ENCODE data around the gene CDK5R2. TPM values are rescaled to one million over a fixed set of nuclear protein-coding genes. Genes with fewer than 3 reads are reported as not detected.
A peak's percentile ranks its signal among the peaks of the same experiment; 100 is the strongest.

CDK5R2 gene
- polyA plus RNA-seq = 0.03 TPM in 2 of 3 replicates, not detected in the other
- polyA plus RNA-seq (2011; ENCODE audit: low read depth) = not detected
- polyA plus RNA-seq (2011; cell fraction: cytosol; rRNA removed) = 0.04 and 0.08 TPM in 2 replicates
- polyA plus RNA-seq (2011; cell fraction: nucleus; rRNA removed) = 0.08 and 0.12 TPM in 2 replicates
- 0.08 TPM in 1 of 2 replicates, not detected in the other for polyA plus RNA-seq (2012; ENCODE audit: low replicate concordance)
- 0.30 TPM in 1 of 3 replicates, not detected in the others for polyA minus RNA-seq
- polyA minus RNA-seq (2011; cell fraction: cytosol; rRNA and poly(A)+ RNA removed) = not detected
- polyA minus RNA-seq (2011; cell fraction: nucleus; rRNA and poly(A)+ RNA removed) = not detected in 2 replicates

DNA sequence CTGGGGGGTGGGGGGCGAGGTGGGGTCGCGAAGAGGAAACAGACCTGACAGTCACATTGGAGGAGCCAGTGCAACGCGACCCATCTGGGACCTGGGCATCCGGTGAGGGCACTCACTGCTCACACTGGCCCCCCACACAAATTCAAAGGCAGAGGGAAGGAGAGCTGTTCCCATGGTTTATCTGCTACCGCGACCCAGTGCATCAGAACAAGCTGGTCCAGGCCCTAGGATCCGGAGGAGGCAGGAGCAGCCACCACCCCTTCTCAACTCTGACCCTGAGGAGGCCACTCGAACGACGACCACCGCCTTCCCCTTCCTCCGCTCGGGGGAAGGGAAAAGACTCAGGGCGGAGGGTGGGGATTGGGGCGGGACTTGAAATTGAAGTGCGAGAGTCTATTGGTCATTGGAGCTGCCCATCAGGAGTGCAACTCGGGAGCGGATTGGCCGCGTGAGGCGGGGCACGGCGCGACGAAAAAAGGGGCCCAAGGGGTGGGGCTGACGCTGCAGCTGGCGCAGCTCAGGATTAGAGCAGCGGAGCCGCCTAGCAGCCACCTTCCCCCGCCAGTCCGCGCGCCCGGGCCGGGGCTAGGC, at the start of gene CDK5R2:
Gene CDK5R2 (plus strand): TSS at position 526 of the 591 bp plus-strand sequence. CDS start 155 bp downstream, outside the sequence.
- H3K27ac ChIP-seq (ENCODE audit: control insufficient read depth, insufficient read depth, low read length) = no peak within 1 kb of the TSS
- H3K9ac ChIP-seq (ENCODE audit: control insufficient read depth, extremely low read depth, insufficient read depth, low read length) = no peak within 1 kb of the TSS
- no peaks in the 10 kb centered on the region for H3K36me3 ChIP-seq (ENCODE audit: control insufficient read depth in 2 of 2, extremely low read depth in 1 of 2, insufficient read depth in 2 of 2, low read length in 2 of 2)
- FAIRE-seq (no peak), DNase-seq (ENCODE audit: low read depth, low spot score) (peak; percentile 23)
- peak within 1 kb of the TSS; percentile 41 for H3K4me2 ChIP-seq (ENCODE audit: control insufficient read depth, extremely low read depth, insufficient read depth, low read depth, low read length)
- peaks cover 8% of the 10 kb centered on the region for H3K4me1 ChIP-seq (ENCODE audit: control insufficient read depth, extremely low read depth, insufficient read depth, low read length)
- no peaks in the 10 kb centered on the region for H3K9me3 ChIP-seq (ENCODE audit: control insufficient read depth, low read depth, low read length)
- no peaks in the 10 kb centered on the region for H3K79me2 ChIP-seq (ENCODE audit: control insufficient read depth, insufficient read depth, low read length)
- H4K20me1 ChIP-seq (ENCODE audit: control insufficient read depth, extremely low read depth, insufficient read depth, low read length) = peaks cover 8% of the 10 kb centered on the region
- no peaks in the 10 kb centered on the region for H3K9me1 ChIP-seq (ENCODE audit: control insufficient read depth, extremely low read depth, insufficient read depth, low read length)
- dilution Hi-C loops (cut with MboI; ENCODE audit: extremely low pct_ligation_motif_present, low sequenced_read_pairs) = loop anchor here (5.0 kb wide), 1 partner anchor 37 kb away; no protein-coding TSS in a partner anchor
- H3K27me3 ChIP-seq (ENCODE audit: control insufficient read depth, extremely low read depth, insufficient read depth, low read length) = peaks cover 62% of the 10 kb centered on the region
- H2AFZ ChIP-seq (ENCODE audit: control insufficient read depth, low read length) = no peak within 1 kb of the TSS
- H3K4me3 ChIP-seq (ENCODE audit: control insufficient read depth in 2 of 3, extremely low read depth in 1 of 3, insufficient read depth in 2 of 3, low read depth in 1 of 3, low read length in 3 of 3) = peak within 1 kb of the TSS; percentile 37 to 54 (median 37)
- TF ChIP-seq, protein P1, sequence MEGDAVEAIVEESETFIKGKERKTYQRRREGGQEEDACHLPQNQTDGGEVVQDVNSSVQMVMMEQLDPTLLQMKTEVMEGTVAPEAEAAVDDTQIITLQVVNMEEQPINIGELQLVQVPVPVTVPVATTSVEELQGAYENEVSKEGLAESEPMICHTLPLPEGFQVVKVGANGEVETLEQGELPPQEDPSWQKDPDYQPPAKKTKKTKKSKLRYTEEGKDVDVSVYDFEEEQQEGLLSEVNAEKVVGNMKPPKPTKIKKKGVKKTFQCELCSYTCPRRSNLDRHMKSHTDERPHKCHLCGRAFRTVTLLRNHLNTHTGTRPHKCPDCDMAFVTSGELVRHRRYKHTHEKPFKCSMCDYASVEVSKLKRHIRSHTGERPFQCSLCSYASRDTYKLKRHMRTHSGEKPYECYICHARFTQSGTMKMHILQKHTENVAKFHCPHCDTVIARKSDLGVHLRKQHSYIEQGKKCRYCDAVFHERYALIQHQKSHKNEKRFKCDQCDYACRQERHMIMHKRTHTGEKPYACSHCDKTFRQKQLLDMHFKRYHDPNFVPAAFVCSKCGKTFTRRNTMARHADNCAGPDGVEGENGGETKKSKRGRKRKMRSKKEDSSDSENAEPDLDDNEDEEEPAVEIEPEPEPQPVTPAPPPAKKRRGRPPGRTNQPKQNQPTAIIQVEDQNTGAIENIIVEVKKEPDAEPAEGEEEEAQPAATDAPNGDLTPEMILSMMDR (optimal IDR thresholded peaks at IDR 0.05 in 1 of 3, IDR thresholded peaks at IDR 0.05 in 1 of 3, conservative IDR thresholded peaks at IDR 0.05 in 1 of 3; ENCODE audit: extremely low read depth in 1 of 3, insufficient read depth in 2 of 3, low read length in 3 of 3) = no peak
- TF ChIP-seq EZH2 (IDR thresholded peaks at IDR 0.05; ENCODE audit: low read length) = no peak

DNA sequence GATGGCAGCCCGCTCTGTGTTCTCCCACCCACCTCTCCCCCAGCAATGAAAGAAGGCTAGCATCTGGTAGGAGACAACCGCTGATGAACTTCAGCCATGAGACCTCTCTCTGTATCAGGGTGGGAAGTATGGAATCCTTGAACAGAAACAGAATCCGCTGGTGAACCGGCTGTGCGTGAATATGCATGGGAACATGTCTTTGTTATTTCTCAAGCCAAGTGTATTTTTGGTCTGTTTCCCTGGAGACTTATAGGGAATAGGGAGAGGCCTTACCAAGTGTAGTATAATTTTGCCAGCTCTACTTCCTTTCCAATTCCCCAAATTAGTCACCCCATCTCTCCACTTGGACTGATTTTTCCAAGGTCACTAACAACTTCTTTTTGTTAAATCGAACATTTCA, 48.7 kb upstream of the CDK5R2 start:
- TF ChIP-seq, protein P1 (optimal IDR thresholded peaks at IDR 0.05 in 1 of 3, IDR thresholded peaks at IDR 0.05 in 1 of 3, conservative IDR thresholded peaks at IDR 0.05 in 1 of 3; ENCODE audit: extremely low read depth in 1 of 3, insufficient read depth in 2 of 3, low read length in 3 of 3) = no peak
- TF ChIP-seq EZH2 (IDR thresholded peaks at IDR 0.05; ENCODE audit: low read length) = no peak
- H3K4me2 ChIP-seq (ENCODE audit: control insufficient read depth, extremely low read depth, insufficient read depth, low read depth, low read length) = no peak overlapping the region
- H3K36me3 ChIP-seq (ENCODE audit: control insufficient read depth in 2 of 2, extremely low read depth in 1 of 2, insufficient read depth in 2 of 2, low read length in 2 of 2) = no peaks in the 10 kb centered on the region
- no peak overlapping the region for H3K27ac ChIP-seq (ENCODE audit: control insufficient read depth, insufficient read depth, low read length)
- H4K20me1 ChIP-seq (ENCODE audit: control insufficient read depth, extremely low read depth, insufficient read depth, low read length) = no peaks in the 10 kb centered on the region
- H3K9ac ChIP-seq (ENCODE audit: control insufficient read depth, extremely low read depth, insufficient read depth, low read length) = no peak overlapping the region
- no peaks in the 10 kb centered on the region for H3K27me3 ChIP-seq (ENCODE audit: control insufficient read depth, extremely low read depth, insufficient read depth, low read length)
- H3K4me1 ChIP-seq (ENCODE audit: control insufficient read depth, extremely low read depth, insufficient read depth, low read length) = peaks cover 11% of the 10 kb centered on the region
- no peak for FAIRE-seq
- dilution Hi-C loops (cut with MboI; ENCODE audit: extremely low pct_ligation_motif_present, low sequenced_read_pairs) = no loop called here
- H3K9me1 ChIP-seq (ENCODE audit: control insufficient read depth, extremely low read depth, insufficient read depth, low read length) = no peaks in the 10 kb centered on the region
- H2AFZ ChIP-seq (ENCODE audit: control insufficient read depth, low read length) = no peak overlapping the region
- DNase-seq (ENCODE audit: low read depth, low spot score) = no peak
- no peaks in the 10 kb centered on the region for H3K79me2 ChIP-seq (ENCODE audit: control insufficient read depth, insufficient read depth, low read length)
- no peak overlapping the region for H3K4me3 ChIP-seq (ENCODE audit: control insufficient read depth in 2 of 3, extremely low read depth in 1 of 3, insufficient read depth in 2 of 3, low read depth in 1 of 3, low read length in 3 of 3)
- no peaks in the 10 kb centered on the region for H3K9me3 ChIP-seq (ENCODE audit: control insufficient read depth, low read depth, low read length)
